SK-N-SH treated with all-trans-retinoic acid at 6 μM for 48 hours (cell line): ENCODE data around the gene MAML2.

Experiments
- CREB5 ChIP-seq: fragments of 250-450 bp; sonication (Bioruptor Pico); IDR thresholded peaks from 2 replicates; pipeline ENCODE4 v1.5.1; 2020; ENCODE audit warnings: low read depth, mild to moderate bottlenecking, moderate library complexity
- PPARA ChIP-seq: fragments of 250-450 bp; sonication (Bioruptor Pico); IDR thresholded peaks from 2 replicates; pipeline ENCODE4 v1.5.0; 2020; ENCODE audit warnings: mild to moderate bottlenecking, borderline replicate concordance
- SNAI2 ChIP-seq: fragments of 250-450 bp; sonication (Bioruptor Pico); IDR thresholded peaks from 2 replicates; pipeline ENCODE4 v1.5.0; 2020; ENCODE audit warnings: mild to moderate bottlenecking, moderate library complexity
- ZC3H10 ChIP-seq: fragments of 250-450 bp; sonication (Bioruptor Pico); IDR thresholded peaks from 2 replicates; pipeline ENCODE4 v1.5.1; 2021; ENCODE audit warnings: mild to moderate bottlenecking, moderate library complexity
- ZNF565 ChIP-seq: fragments of 450-650 bp; formaldehyde crosslinking; conservative IDR thresholded peaks from 2 replicates; pipeline ENCODE4 v1.5.0; 2020; ENCODE audit warnings: low read depth, mild to moderate bottlenecking, moderate library complexity

- TF ChIP-seq SNAI2 (CRISPR knock-in tag) (no peak), ZC3H10 (CRISPR knock-in tag) (no peak), ZNF565 (CRISPR knock-in tag) (no peak), CREB5 (CRISPR knock-in tag) (no peak), PPARA (CRISPR knock-in tag) (no peak)
These were observed 316.0 kb downstream of the MAML2 start for GRCh38 chr11:96027021-96027420.
